HG03558 (cell line): Measurements from ENCODE around the gene FGF11.

Experiments used
- ATAC-seq: cut with Tn5 transposase; IDR thresholded peaks from one replicate; pipeline ENCODE4 v1.9.1; 2021; ENCODE audit warnings: moderate number of reproducible peaks; ENCODE audit not compliant: unreplicated experiment; ENCODE audit errors: extremely low read depth

FGF11 gene

GRCh38 chr17:7407485-7408251 is 31.6 kb upstream of the FGF11 start, which contains the start of gene NLGN2:
TSS of gene NLGN2 (plus strand) at chr17:7407845. CDS start at chr17:7408256, 411 bp downstream.
- no peak for ATAC-seq

DNA sequence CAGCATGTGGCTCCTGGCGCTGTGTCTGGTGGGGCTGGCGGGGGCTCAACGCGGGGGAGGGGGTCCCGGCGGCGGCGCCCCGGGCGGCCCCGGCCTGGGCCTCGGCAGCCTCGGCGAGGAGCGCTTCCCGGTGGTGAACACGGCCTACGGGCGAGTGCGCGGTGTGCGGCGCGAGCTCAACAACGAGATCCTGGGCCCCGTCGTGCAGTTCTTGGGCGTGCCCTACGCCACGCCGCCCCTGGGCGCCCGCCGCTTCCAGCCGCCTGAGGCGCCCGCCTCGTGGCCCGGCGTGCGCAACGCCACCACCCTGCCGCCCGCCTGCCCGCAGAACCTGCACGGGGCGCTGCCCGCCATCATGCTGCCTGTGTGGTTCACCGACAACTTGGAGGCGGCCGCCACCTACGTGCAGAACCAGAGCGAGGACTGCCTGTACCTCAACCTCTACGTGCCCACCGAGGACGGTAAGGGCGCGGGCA is 31.0 kb upstream of the FGF11 start:
- ATAC-seq = no peak

DNA sequence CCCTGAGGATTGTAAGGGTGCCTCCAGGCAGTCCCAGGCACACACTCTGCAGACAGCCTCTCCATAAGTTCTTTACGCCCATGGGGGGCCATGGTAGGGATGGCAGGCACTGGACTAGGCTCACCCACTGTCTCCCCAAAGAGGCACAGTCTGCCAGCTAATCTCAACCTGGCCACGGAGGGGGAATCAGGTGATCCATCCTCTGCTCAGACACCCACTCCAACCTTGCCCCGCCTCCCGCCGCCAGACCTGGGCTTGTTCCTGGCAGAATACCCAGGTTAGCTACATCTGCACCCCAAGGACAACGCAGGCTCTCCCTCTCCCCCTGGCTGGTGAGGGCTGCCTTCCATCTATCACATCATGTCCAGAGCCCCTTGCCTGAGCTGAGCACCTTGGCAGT is 30.4 kb upstream of the FGF11 start:
- ATAC-seq = no peak

GRCh38 chr17:7409716-7410115 is 29.6 kb upstream of the FGF11 start:
- ATAC-seq = no peak

- ATAC-seq = no peak
These were observed 28.5 kb upstream of the FGF11 start for GRCh38 chr17:7410634-7411426.

- no peak for ATAC-seq
These were observed 27.9 kb upstream of the FGF11 start for GRCh38 chr17:7411427-7411750.

GRCh38 chr17:7413346-7413985 is 25.8 kb upstream of the FGF11 start:
- ATAC-seq = no peak

DNA sequence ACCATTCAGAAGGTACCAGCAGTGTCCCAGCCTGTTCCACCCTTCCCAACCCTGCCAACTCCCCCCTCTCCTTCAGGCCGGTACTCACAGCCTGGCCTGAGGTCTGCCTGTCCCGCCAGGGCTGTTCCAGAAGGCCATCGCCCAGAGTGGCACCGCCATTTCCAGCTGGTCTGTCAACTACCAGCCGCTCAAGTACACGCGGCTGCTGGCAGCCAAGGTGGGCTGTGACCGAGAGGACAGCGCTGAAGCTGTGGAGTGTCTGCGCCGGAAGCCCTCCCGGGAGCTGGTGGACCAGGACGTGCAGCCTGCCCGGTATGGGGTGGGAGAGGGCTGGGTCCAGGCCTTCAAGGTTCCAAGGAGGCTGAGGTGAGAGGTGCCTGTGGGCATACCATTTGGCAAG is 24.5 kb upstream of the FGF11 start:
- no peak for ATAC-seq

- ATAC-seq = no peak
These were observed 23.5 kb upstream of the FGF11 start for GRCh38 chr17:7415784-7416183.

GRCh38 chr17:7416323-7416722 is 23.0 kb upstream of the FGF11 start:
- no peak for ATAC-seq

DNA sequence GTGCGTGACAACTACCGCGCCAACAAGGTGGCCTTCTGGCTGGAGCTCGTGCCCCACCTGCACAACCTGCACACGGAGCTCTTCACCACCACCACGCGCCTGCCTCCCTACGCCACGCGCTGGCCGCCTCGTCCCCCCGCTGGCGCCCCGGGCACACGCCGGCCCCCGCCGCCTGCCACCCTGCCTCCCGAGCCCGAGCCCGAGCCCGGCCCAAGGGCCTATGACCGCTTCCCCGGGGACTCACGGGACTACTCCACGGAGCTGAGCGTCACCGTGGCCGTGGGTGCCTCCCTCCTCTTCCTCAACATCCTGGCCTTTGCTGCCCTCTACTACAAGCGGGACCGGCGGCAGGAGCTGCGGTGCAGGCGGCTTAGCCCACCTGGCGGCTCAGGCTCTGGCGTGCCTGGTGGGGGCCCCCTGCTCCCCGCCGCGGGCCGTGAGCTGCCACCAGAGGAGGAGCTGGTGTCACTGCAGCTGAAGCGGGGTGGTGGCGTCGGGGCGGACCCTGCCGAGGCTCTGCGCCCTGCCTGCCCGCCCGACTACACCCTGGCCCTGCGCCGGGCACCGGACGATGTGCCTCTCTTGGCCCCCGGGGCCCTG is 22.2 kb upstream of the FGF11 start:
- ATAC-seq = no peak

DNA sequence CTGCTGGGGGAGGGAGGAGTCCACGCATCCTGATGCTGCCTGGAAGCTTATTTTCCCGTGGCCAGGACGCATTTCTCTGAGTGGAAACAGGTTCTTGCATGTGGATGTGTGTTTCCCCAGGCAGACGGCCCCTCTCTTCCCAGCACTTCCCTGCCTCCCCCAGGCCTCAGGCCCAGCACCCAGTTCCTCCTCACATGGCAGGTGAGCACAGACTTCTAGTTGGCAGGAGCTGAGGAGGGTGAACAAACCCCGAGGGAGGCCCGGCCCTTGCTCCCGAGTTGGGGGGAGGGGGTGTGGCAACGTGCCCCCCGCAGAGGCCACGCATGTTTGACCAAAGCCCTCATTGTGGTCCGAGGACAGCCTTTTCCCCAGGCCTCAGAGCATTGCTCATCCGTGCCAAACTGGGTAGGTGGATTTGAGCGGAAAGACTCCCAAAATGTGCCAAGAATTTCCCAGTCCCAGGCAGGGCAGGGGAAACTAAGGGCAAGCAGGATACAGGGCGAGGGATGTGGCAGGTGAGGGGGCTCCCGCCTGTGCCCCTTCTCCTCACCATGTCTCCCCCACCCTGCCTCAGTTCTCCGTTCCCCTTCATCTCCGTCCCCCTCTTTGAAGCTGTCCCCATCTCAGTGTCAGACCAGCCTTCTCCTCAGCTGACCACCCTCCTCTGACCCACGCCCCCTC is 20.7 kb upstream of the FGF11 start:
- no peak for ATAC-seq

DNA sequence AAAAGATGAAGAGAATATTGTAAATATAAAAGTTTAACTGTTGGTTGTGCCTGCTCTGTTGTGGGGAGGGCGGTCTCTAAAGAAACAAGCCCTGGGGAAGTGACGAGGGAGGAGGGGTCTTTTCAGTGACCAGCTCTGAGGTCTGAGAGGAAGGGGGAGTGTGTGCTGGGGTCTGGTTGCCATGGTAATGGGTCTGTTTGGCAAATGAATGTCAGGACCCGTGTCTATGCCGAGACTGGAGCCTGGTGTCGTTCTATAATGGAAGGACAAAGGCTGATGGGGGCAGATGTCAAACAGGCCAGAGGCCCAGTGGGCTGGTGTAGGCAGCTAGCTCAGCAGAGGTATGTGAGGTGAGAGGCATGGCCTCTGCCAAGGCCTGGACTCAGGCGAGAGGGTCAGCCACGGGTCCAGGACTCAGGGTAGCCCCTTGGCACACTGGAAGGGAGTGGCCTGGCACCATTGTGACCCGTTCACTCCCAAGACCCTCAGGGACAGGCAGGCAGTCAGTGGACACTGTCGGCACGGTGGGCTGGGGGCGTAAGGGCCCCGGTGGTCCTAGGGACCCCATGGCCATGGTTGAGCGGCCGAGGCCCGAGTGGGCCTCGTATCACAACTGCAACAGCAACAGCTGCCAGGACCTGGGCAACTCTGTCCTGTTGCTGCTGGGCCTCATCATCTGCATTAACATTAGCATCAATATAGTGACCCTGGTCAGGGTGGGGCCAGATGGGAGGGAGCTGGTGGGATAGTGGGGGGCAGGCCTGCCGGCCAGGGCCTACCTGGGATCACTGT is 19.3 kb upstream of the FGF11 start, which contains the start of gene SPEM1:
Gene SPEM1 (plus strand): TSS at position 506 of the 792 bp plus-strand sequence. CDS start 61 bp downstream, at position 567.
- ATAC-seq = no peak

DNA sequence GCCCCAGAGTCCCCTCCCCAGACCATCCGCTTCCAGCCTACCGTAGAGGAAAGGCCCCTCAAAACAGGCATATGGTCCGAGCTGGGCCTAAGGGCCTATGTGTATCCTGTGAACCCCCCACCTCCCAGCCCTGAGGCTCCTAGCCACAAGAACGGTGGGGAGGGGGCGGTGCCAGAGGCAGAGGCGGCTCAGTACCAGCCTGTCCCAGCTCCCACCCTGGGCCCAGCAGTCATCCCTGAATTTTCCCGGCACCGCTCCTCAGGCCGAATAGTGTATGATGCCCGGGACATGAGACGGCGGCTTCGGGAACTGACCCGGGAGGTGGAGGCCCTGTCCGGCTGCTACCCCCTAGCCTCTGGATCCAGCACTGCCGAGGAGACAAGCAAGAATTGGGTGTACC is 18.1 kb upstream of the FGF11 start:
- ATAC-seq = no peak

- no peak for ATAC-seq
These were observed 15.6 kb upstream of the FGF11 start for GRCh38 chr17:7423679-7424078.

- no peak for ATAC-seq
These were observed 14.0 kb upstream of the FGF11 start, which contains the start of gene SPEM2 for GRCh38 chr17:7425316-7425715. TSS of gene SPEM2 (plus strand) at chr17:7425616. CDS start at chr17:7425689, 73 bp downstream.

- no peak for ATAC-seq
These were observed 13.6 kb upstream of the FGF11 start for GRCh38 chr17:7425756-7426155.

DNA sequence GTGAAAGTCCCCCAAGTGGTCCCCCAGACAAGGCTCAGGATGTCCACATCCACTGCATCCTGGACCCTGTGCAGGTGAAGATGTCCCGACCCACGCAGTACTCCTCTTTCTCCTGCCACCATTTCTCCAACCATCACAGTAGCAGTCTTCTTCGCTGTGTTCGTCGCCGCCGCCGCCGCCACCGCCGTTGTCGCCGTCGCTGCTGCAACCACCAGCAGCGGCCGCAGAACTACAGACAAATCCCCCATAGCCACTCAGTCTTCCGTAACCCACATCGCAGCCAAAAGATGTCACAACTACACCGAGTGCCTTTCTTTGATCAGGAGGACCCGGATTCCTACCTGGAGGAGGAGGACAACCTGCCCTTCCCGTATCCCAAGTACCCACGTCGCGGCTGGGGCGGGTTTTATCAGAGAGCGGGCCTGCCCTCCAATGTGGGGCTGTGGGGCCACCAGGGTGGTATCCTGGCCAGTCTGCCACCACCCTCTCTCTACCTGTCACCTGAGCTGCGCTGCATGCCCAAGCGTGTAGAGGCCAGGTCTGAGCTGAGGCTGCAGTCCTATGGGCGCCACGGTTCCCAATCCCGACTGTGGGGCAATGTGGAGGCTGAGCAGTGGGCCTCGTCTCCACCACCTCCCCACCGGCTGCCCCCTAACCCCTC is 13.0 kb upstream of the FGF11 start:
- no peak for ATAC-seq
